HG03575 (cell line): ENCODE measurements around the gene KXD1.
"Not testable (repeated sequence)": the region's sequence is repeated elsewhere in the genome, so short reads cannot be mapped to it uniquely, and the experiment has no call there.

Experiments used
- ATAC-seq: cut with Tn5 transposase; IDR thresholded peaks from one replicate; pipeline ENCODE4 v1.9.1; 2021; ENCODE audit not compliant: unreplicated experiment, insufficient number of reproducible peaks, low FRiP score; ENCODE audit errors: extremely low read depth

Gene KXD1

GRCh38 chr19:18557411-18558201 is at the start of gene KXD1:
Gene KXD1 (plus strand): TSS chr19:18557870. CDS start chr19:18562057, 4,187 bp downstream.
- peak; percentile 43 for ATAC-seq

DNA sequence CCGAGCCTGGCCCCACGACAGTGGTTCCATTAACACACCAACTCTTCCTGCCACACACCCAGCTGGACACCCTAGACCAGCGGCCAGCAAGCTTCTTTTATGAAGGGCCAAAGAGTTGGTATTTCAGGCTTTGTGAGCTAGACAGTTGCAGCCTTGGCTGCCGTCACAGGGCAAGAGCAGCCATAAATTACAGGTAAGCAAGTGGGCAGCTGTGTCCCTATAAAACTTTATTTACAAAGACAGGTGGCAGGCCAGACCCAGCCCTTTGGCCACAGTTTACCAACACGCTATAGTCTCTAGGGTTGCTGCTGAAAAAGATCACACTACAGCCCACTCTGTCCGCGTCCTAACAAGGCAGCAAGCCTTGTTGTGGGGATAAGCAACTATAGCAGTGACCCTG is 49.1 kb upstream of the KXD1 start:
- ATAC-seq, result no peak

DNA sequence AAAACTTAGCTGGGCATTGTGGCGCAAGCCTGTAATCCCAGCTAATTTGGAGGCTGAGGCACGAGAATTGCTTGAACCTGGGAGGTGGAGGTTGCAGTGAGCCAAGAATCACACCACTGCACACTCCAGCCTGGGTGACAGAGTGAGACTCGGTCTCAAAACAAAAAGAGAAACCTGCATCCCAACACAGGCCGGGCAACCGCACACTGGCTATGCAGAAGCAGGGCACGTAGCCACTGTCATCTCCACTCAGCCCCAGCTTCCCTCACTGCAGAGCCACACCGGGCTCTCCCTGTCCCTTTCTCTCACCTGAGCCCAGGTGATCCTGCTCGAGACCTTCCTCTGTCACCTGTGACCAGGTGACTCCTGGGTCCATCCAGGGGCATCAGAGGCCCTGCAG is 47.5 kb upstream of the KXD1 start:
- ATAC-seq, result no peak

GRCh38 chr19:18513868-18514267 is 43.8 kb upstream of the KXD1 start:
- ATAC-seq, result no peak

- no peak for ATAC-seq
Observed at GRCh38 chr19:18514800-18515682, 42.6 kb upstream of the KXD1 start.

- ATAC-seq, result no peak
Observed at GRCh38 chr19:18515959-18516358, 41.7 kb upstream of the KXD1 start.

- no peak for ATAC-seq
Observed at GRCh38 chr19:18517606-18518005, 40.1 kb upstream of the KXD1 start.

DNA sequence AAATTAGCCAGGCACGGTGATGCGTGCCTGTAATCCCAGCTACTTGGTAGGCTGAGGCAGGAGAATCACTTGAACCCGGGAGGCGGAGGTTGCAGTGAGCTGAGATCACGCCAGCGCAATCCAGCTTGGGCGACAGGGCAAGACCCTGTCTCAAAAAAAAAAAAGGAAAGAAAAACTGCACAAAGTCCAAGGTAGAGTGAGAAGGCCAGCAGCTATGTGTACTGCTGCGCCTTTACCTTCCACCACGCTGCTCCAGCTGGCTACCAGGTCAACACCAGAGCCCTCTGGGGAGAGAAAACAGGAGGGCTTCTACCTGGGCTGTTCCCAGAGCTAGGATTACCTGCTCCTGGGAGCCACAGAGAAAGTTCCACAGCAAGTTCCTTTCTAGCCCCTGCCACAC is 39.0 kb upstream of the KXD1 start:
- no peak for ATAC-seq

DNA sequence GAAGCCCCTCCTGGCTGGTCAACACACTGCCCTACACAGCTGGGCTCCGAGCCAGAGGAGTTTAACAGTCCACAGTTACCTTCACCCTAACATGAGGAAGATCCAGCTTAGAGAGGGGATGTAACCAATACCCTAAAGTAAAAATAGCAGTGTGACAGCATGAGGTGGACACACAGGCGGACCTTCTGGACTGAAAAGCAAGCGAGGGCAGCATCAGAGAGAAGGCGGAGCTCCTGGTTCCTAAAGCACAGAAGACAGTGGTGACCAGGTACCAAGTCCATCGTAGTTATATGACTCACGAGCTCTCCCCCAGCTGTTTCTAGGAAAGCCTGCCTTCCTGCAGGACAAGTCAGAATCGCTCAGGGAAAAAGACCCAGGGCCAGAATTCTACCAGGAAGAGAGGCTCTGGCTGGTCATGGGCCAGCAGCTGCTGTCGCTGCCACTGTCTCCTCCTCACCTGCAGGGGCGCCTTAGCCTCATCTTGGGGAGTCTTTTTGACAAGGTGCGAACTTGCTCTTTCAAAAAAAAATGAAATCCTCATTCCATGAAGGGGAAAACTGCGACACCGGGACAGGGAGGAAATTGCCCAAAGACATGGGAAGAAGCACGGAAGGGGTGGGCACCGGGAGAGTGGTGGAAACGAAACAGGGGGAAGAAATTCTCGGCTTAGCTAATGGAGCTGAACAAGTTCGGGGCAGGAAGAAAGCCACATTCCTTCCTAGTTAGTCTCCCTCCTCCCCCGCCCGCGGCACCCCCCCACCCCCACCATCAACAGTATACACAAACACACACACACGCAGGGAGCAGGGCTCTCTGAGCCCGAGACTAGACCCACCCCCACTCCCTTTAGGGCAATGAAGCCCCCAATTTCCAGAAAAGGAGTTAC is 37.5 kb upstream of the KXD1 start:
- no peak for ATAC-seq

GRCh38 chr19:18520848-18521691 is 36.6 kb upstream of the KXD1 start:
- no peak for ATAC-seq

- ATAC-seq, result no peak
Observed at GRCh38 chr19:18521692-18522123, 36.0 kb upstream of the KXD1 start, which contains the start of gene ELL. Gene ELL (minus strand): TSS chr19:18522070. CDS start chr19:18522055, 15 bp downstream.

DNA sequence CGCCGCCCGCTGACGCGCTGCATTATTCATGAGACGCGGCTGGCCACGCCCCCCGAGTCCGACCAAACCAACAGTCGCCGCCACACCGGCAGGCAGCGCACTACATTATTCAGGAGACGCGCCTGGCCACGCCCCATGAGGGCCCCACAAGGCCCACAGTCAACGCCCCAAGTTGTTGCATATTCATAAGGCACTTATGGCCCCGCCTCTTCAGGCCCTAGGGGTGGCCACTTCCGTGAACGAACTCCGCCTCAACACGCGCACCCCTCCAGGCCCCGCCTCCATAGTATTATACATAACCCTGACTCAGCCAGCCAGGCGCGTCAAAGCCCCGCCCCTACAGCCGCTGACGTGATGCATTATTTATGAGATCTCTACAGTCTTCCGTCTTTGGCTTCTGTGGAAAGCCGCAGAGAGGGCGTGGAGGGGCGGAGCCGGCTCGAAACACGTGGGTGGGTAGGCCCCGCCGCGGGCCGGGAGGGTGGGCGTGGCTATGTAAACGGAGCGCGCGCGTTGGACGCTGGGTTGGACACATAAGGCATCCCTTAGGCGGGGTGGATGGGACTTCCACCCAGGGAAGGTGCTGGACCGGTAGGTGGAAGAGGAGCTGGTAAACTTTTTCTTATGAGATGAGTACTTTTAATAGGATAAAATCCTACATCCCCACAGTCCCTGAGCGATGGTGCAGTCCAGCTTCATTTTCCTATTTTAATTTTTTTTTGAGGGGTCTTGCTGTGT is 35.4 kb upstream of the KXD1 start:
- peak; percentile 65 for ATAC-seq

DNA sequence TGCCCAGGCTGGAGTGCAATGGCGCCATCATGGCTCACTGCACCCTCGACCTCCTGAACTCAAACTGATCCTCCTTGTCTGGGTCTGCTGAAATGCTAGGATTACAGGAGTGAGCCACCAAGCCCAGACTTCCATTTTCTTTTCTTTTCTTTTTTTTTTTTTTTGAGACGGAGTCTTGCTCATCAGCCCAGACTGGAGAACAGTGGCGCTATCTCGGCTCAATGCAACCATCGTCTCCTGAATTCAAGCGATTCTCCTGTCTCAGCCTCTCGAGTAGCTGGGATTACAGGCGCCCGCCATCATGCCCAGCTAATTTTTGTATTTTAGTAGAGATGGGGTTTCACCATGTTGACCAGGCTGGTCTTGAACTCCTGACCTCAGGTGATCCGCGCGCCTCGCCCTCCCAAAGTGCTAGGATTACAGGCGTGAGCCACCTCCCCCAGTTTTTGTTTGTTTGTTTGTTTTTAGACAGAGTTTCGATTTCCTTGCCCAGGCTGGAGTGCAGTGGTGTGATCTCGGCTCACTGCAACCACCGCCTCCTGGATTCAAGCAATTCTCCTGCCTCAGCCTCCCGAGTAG is 34.7 kb upstream of the KXD1 start:
- not testable (repeated sequence) for ATAC-seq

GRCh38 chr19:18523841-18524240 is 33.8 kb upstream of the KXD1 start:
- no peak for ATAC-seq

DNA sequence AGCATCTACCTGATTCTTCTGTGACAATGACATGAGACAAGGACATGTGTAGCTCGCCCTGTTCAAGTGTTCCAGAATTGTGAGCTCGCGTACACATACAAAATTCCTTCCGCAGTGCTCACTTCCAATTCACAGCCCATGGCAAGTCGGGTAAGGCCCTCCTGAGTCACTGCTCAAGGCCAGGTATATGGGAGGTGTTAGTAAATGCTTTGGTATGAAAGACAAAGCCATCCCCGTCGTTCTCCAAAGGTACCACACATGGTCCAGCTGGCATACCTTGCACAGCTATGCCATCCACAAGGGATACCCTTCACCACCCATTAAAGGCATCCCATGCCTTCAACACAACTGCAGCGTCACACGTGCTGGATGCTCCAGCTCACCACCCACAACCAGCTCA is 31.4 kb upstream of the KXD1 start:
- ATAC-seq, result no peak

GRCh38 chr19:18529782-18530181 is 27.9 kb upstream of the KXD1 start:
- no peak for ATAC-seq

GRCh38 chr19:18531485-18531884 is 26.2 kb upstream of the KXD1 start:
- no peak for ATAC-seq
